Sigmoid colon (tissue), 7 donors: ENCODE results near the gene CYB5A. TPM values are rescaled to one million over a fixed set of nuclear protein-coding genes. Genes with fewer than 3 reads are reported as not detected.

Source experiments
- DNase-seq: peaks from one replicate; pipeline ENCODE4 v3.0.0-alpha.2; 2019
- H3K27ac ChIP-seq, 4 donors: fragments of 200-600 bp; sonication (generic); one replicate each; pipeline ENCODE4 v1.5.1; 2016 to 2019; ENCODE audit warnings: mild to moderate bottlenecking in 1 of 4
- H3K27me3 ChIP-seq, 3 donors: fragments of 200-600 bp; sonication (generic); one replicate each; pipeline ENCODE4 v1.5.1; 2019; ENCODE audit warnings: mild to moderate bottlenecking in 1 of 3
- H3K36me3 ChIP-seq, 4 donors: fragments of 200-600 bp; sonication (generic); one replicate each; pipeline ENCODE4 v1.5.1; 2016 to 2019
- H3K4me1 ChIP-seq, 4 donors: fragments of 200-600 bp; sonication (generic); one replicate each; pipeline ENCODE4 v1.5.1; 2017 to 2019
- H3K4me3 ChIP-seq, 4 donors: fragments of 200-600 bp; sonication (generic); one replicate each; pipeline ENCODE4 v1.5.1; 2017 to 2019; ENCODE audit warnings: mild to moderate bottlenecking in 2 of 4, moderate library complexity in 1 of 4
- H3K9me3 ChIP-seq, 4 donors: fragments of 200-600 bp in 3 of 4; sonication (generic) in 3 of 4; one replicate each; pipeline versions ENCODE4 v1.5.1 to v1.6.1; 2013 to 2019
- CTCF ChIP-seq, 4 experiments: fragments of 450-650 bp in 3 of 4; fragments of 200-600 bp in 1 of 4; IDR thresholded peaks; one replicate each; pipeline ENCODE4 v1.5.1; 2016 to 2019; ENCODE audit warnings: antibody characterized with exemption in 4 of 4, mild to moderate bottlenecking in 3 of 4, moderate library complexity in 2 of 4
- EP300 ChIP-seq, 4 donors: sonication (generic); formaldehyde crosslinking; IDR thresholded peaks; one replicate each; pipeline ENCODE4 v1.6.1; 2017; ENCODE audit warnings: antibody characterized with exemption in 4 of 4
- POLR2A ChIP-seq, 2 donors: fragments of 450-650 bp; IDR thresholded peaks; one replicate each; pipeline ENCODE4 v1.6.1; 2016; ENCODE audit warnings: antibody characterized with exemption in 2 of 2, mild to moderate bottlenecking in 2 of 2, moderate library complexity in 2 of 2
- POLR2AphosphoS5 ChIP-seq, 4 donors: sonication (generic); formaldehyde crosslinking; IDR thresholded peaks; one replicate each; pipeline ENCODE4 v1.6.1; 2017; ENCODE audit warnings: antibody characterized with exemption in 4 of 4
- WGBS, 2 donors: extraction: QIAGEN DNeasy Blood & Tissue Kit; methylation state at CpG; one replicate each; pipeline ENCODE4 v1.1.7; 2013; 5-methylcytosine and 5-hydroxymethylcytosine counted together
- intact Hi-C: fragments of 100-400 bp; cut with DNase I; formaldehyde crosslinking; loops from one replicate; pipeline ENCODE4 v1.15.1; 2023
- polyA plus RNA-seq, 3 donors: library from polyadenylated mRNA; stranded (reverse); fragments of 200-250 nt; gene quantifications; one replicate each; pipeline ENCODE4 v1.2.3, GENCODE V29; 2013
- total RNA-seq, 4 donors: library from RNA; depleted of rRNA; stranded (reverse); fragments of >200 nt; gene quantifications; one replicate each; pipeline ENCODE4 v1.1.0, GENCODE V29; 2016
- donor health status: healthy with polysubstance abuse.
- donor health status: Bipolar disorder and iron deficiency.
- donor health status: healthy.

The CYB5A gene
- total and polyA plus RNA-seq, 7 donors = 137 to 533 (median 164) TPM

GRCh38 chr18:74284191-74284979 is 7.4 kb downstream of the CYB5A start:
- WGBS, 2 donors = 52 to 61% methylated on average over 11 of the region's 11 CpGs
- DNase-seq = peak; percentile 79
- Histone ChIP-seq H3K27me3 (no peaks in the 10 kb centered on the region), H3K4me3 (peak overlapping the region in 2 of 4 donors; percentile 6 to 22), H3K4me1 (peaks cover 0 to 88% (median 85%) of the 10 kb centered on the region in 4 donors), H3K27ac (peak overlapping the region; percentile 76 to 88 (median 84)), H3K36me3 (no peaks in the 10 kb centered on the region), H3K9me3 (no peaks in the 10 kb centered on the region)
- intact Hi-C loops = loop anchor here (1.0 kb wide), 1 partner anchor 50 kb away; no protein-coding TSS in a partner anchor
- TF ChIP-seq POLR2A (IDR thresholded peaks at IDR 0.05) (no peak), EP300 (IDR thresholded peaks at IDR 0.05) (peak in 3 of 4 donors; percentile 3 to 59 (median 59)), CTCF (IDR thresholded peaks at IDR 0.05) (no peak), POLR2AphosphoS5 (IDR thresholded peaks at IDR 0.05) (peak; percentile 69 to 93 (median 82))

- Histone ChIP-seq H3K4me3 (no peak overlapping the region), H3K9me3 (no peaks in the 10 kb centered on the region), H3K36me3 (peaks cover 0 to 3% (median 0%) of the 10 kb centered on the region in 4 donors), H3K27me3 (no peaks in the 10 kb centered on the region), H3K27ac (peak overlapping the region; percentile 76 to 88 (median 84)), H3K4me1 (peaks cover 0 to 85% (median 80%) of the 10 kb centered on the region in 4 donors)
- no peak for DNase-seq
- TF ChIP-seq EP300 (IDR thresholded peaks at IDR 0.05) (no peak), POLR2AphosphoS5 (IDR thresholded peaks at IDR 0.05) (no peak), POLR2A (IDR thresholded peaks at IDR 0.05) (no peak)
- WGBS, 2 donors = 86 to 94% methylated on average over 10 of the region's 10 CpGs
- intact Hi-C loops = loop anchor here (1.0 to 2.0 kb wide), 2 partner anchors 27 to 49 kb away; no protein-coding TSS in a partner anchor
Measured at GRCh38 chr18:74283646-74284045, 8.1 kb downstream of the CYB5A start.

DNA sequence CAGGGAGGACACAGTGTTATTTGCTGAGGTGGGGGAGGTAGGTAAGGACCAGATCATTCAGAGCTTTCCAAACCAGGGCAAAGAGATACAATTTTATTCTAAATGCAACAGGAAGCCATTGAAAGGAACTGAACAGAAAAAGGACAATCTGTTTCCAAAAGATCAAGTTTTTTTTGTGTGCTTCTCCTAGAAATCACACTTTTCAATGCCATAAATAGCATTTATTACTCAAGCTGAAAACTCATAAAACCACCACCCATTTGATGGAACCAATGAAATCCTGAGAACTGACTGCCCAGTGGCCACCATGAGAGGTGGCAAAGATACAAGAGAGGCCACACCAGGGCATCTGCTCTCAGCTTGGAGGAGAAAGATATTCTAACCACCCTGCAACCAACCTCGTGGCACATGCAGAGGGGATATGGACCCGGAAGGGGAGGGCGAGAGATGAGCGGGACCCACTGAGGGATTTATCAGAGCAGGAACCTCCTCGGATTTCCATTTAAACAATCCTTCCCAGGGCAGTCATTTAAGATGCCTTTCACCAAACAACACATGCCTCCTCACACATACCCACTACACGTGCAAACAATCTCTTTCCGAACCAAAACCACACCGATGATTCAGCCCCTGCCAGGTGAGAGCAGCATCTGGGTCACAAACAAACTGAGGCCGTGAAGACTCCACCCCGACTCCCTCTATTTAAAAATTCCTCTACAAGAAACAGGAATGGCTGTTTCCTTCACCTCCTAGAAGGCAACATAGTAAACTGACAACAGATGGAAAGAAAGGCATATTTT is 8.8 kb downstream of the CYB5A start:
- H3K4me3 ChIP-seq = no peak overlapping the region
- H3K9me3 ChIP-seq = no peaks in the 10 kb centered on the region
- H3K27me3 ChIP-seq = no peaks in the 10 kb centered on the region
- peaks cover 0 to 3% (median 0%) of the 10 kb centered on the region in 4 donors for H3K36me3 ChIP-seq
- H3K4me1 ChIP-seq = peaks cover 0 to 85% (median 80%) of the 10 kb centered on the region in 4 donors
- intact Hi-C loops = loop anchor here (2.0 kb wide), 1 partner anchor 26 kb away; no protein-coding TSS in a partner anchor
- H3K27ac ChIP-seq = peak overlapping the region; percentile 76 to 88 (median 84)
- WGBS, 2 donors = 73 to 74% methylated on average over 10 of the region's 10 CpGs
- TF ChIP-seq POLR2AphosphoS5 (IDR thresholded peaks at IDR 0.05) = no peak
- no peak for TF ChIP-seq POLR2A (IDR thresholded peaks at IDR 0.05)
- TF ChIP-seq EP300 (IDR thresholded peaks at IDR 0.05) = no peak
- TF ChIP-seq CTCF (IDR thresholded peaks at IDR 0.05) = no peak
- DNase-seq = no peak

DNA sequence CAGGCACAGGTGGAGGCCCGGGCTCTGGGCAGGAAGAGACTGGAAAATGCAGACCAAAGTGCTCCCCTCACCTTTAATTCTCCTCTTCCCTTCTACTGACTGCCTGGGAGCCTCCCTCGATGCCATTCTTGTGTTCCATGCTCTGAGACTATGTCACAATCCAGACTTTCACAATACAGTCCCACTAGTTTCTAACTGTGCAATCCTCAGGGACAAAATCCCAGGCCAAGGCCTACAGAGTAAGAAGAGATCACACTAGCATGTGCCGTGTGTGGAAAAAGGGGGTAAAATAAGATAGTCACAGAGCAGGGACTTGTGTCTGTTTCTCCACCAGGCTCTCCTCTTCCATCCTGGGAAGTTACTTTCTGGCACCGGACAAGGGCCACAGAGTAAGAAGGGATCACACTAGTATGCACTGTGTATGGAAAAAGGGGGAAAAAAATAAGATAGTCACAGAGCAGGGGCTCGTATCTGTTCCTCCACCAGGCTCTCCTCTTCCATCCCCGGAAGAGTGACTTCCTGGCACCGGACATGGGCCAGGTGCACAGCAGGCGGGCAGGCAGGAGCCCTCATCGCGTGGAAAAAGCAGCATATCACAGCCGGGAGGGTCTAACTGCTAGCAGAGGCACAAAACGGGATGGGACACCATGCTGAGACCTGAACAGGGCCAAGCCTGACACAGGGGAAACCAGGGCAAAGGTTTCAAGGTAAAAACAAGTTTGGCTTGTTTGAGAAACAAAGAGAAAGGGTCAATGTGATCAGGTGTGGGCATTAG is 9.6 kb downstream of the CYB5A start:
- peaks cover 0 to 3% (median 0%) of the 10 kb centered on the region in 4 donors for H3K36me3 ChIP-seq
- TF ChIP-seq CTCF (IDR thresholded peaks at IDR 0.05) (no peak), POLR2A (IDR thresholded peaks at IDR 0.05) (no peak), EP300 (IDR thresholded peaks at IDR 0.05) (no peak), POLR2AphosphoS5 (IDR thresholded peaks at IDR 0.05) (no peak)
- H3K27ac ChIP-seq = peak overlapping the region; percentile 65 to 88 (median 84)
- no peak overlapping the region for H3K4me3 ChIP-seq
- H3K9me3 ChIP-seq = no peaks in the 10 kb centered on the region
- peaks cover 0 to 85% (median 77%) of the 10 kb centered on the region in 4 donors for H3K4me1 ChIP-seq
- DNase-seq = peak; percentile 76
- H3K27me3 ChIP-seq = no peaks in the 10 kb centered on the region
- intact Hi-C loops = loop anchor here (2.0 kb wide), 1 partner anchor 25 kb away; no protein-coding TSS in a partner anchor
- 22 to 44% methylated on average over 12 of the region's 12 CpGs for WGBS, 2 donors
